GM21515 (cell line): ENCODE data around the gene ZNG1A.
"Not testable (repeated sequence)": the region's sequence is repeated elsewhere in the genome, so short reads cannot be mapped to it uniquely, and the experiment has no call there.

Source experiments
- ATAC-seq: cut with Tn5 transposase; IDR thresholded peaks from one replicate; pipeline ENCODE4 v1.9.1; 2021; ENCODE audit not compliant: unreplicated experiment

ZNG1A gene

DNA sequence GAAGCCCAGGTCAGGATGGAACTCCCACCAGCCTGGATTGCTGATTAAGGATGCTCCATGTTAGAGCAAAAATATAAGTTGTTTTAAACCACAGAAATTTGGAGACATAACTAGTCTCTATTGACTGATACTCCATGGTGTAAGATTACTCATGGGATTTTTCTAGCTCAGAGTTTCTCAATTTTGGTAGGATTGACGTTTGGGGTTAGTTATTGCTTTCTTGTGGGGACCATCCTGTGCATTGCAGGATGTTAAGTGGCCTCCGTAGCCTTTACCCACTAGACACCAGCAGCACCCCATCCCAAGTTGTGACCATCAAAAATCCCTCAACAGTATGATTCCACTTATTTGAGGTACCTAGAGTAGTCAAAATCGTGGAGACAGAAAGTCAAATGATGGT, 80.1 kb downstream of the ZNG1A start:
- not testable (repeated sequence) for ATAC-seq

DNA sequence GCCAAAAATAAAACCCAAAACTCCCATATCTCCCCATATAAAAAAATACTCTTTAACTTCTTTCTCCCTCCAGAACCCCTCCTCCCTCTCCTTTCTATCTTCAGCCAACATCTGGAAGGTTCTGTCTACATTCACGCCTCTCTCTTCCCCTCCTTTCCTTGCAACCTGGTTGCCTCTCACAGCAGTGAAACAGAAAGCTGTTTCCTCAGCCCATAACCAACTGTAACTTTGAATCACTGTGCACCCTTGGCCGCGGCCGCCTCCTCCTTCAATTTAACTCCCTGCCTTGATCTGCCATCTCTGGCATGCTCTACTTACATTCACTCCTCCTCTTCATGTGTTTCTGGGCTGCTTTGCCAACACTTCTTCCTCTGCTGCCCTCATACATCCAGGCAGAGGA, 83.9 kb downstream of the ZNG1A start:
- ATAC-seq, result not testable (repeated sequence)

DNA sequence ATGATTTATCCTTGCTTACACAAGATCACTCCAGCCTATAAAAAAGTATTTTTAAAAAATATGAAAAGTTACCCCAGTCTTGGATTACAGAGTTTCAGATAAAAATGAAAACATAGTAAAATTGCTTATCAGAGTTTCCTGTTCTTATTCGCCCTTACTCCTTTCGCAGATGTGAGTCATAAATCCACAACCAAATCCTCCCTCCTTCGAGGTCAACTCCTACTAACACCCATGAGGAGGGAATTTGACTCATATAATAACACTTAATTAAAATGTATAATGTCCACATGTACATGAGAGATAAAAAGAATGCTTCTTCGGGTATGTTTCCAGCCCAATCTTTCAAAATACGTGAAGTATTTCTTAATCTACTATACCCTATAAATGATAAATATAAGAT, 84.5 kb downstream of the ZNG1A start:
- ATAC-seq, result not testable (repeated sequence)

DNA sequence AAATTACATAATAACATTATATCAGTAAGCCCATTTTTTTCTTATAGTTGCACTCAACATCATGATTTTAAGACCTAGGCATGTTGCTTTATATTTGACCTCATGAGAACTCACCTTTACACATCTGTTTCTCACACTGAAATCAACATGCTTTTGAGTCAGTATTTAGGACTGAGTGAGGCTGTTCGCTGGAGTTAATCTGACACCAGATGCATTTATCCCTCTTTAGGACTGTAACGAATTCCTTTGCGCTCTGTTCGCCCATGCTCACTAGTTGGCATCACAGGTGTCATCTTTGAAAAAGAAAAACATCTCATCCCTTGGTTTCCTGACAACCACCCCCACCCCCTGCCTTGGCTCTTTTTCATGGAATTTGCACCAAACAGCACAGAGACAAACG, 84.9 kb downstream of the ZNG1A start:
- not testable (repeated sequence) for ATAC-seq

DNA sequence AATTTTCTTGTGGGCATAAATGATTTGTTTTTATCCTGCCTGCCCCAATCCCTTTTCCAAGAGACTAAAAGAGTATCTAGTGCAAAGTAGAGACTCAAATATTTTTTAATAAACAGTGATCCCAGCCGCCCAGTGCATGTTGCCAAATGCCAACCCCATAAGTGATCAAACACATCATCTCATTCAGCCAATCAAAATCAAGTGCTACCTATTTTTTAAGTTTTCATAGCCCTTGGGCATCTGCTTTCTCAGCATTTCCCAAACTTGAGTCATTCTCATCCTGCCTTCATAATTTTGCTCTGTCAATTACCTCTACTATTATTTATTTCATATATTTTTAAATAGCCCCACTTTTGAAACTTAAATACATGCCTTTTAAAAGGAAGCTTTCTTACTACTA, 88.0 kb downstream of the ZNG1A start:
- not testable (repeated sequence) for ATAC-seq

DNA sequence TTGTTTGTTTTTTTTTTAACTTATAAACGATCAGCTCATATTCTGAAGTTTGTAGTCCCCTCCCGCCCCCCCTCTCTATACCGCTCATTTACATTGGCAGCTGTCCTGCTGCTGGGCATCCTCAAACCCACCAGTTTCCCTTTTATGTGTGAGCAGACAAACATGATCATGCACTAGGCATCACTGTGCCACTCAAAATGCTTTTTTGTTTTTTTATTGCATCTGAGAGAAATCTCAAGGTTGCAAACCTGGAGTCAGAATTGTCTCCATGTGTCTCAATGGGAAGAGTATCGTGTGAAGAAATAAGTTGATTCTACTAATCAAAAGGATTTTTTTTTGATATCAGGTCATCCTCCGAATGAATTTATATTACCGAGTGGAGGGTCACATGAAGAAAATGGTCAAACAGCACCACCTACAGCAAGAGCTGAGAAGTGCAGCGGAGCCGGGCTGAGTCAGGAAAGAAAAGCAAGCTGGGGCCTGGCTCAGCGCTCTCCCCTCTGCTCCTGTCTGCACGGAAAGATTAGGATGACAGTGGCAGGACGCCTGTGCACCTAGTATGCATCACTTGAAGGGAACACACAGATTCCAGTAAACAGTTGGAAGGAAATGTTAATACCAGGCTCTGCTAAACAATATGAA, 90.3 kb downstream of the ZNG1A start:
- ATAC-seq, result peak; percentile 82

DNA sequence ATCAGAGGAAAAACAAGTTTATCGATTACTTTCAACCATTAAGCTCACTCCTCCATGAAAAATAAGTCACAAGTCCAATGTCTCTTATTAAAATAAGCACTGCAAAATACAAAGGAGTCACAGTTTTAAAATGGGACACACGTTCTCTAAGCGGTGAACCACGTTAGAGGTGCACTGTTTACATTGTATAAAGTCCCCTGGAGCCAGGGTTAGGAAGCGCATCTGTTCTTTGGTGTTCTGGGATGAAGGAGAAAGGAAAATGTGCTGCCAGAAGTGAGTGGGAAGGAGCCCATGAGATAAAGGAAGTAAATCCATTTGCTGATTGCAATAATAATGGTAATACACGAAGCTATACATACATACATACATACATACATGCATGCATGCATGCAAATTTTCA, 91.0 kb downstream of the ZNG1A start:
- not testable (repeated sequence) for ATAC-seq

DNA sequence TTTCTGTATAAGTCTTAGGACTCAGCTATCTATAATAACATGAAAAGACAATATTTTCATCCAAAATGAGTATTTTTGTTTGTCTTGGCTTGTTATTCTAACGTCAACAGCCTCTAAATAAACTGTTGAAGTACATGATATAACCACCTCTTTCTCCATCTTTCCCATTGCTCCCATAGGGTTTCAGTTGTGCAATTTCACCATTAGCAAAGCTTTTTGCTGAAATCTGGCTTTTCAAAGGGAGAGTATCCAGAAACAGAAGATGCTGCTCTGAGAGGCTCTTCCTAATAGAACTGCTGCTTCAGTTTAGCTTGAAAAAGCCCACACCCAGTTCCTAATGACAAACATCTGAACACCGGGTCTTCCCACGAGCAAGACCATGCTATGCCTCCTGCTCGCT, 91.8 kb downstream of the ZNG1A start:
- ATAC-seq, result not testable (repeated sequence)

DNA sequence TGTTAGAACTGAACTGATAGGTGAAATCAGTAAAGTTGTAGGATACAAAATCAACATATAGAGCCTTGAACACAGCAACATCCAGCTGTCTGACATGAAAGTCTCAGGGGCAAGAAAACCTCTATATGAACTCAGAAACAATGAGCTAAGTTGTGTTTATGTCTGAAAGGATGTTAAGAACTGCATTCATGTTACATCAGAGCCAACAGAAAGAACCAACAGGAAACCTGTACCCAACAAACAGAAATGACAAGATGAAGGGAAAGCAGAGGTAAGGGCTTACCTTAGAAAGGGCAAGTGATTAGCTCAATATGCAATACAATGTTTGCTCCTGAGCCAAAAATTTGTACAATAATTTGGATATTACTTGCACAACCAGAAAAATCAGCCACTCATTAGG, 92.2 kb downstream of the ZNG1A start:
- ATAC-seq, result not testable (repeated sequence)

DNA sequence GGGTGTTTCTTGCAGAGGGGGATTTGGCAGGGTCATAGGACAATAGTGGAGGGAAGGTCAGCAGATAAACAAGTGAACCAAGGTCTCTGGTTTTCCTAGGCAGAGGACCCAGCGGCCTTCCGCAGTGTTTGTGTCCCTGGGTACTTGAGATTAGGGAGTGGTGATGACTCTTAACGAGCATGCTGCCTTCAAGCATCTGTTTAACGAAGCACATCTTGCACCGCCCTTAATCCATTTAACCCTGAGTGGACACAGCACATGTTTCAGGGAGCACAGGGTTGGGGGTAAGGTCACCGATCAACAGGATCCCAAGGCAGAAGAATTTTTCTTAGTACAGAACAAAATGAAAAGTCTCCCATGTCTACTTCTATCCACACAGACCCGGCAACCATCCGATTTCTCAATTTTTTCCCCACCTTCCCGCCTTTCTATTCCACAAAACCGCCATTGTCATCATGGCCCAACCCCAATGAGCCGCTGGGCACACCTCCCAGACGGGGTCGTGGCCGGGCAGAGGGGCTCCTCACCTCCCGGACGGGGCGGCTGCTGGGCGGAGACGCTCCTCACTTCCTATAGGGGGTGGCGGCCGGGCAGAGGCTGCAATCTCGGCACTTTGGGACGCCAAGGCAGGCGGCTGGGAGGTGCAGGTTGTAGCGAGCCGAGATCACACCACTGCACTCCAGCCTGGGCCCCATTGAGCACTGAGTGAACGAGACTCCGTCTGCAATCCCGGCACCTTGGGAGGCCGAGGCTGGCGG, 95.7 kb downstream of the ZNG1A start:
- ATAC-seq, result not testable (repeated sequence)

DNA sequence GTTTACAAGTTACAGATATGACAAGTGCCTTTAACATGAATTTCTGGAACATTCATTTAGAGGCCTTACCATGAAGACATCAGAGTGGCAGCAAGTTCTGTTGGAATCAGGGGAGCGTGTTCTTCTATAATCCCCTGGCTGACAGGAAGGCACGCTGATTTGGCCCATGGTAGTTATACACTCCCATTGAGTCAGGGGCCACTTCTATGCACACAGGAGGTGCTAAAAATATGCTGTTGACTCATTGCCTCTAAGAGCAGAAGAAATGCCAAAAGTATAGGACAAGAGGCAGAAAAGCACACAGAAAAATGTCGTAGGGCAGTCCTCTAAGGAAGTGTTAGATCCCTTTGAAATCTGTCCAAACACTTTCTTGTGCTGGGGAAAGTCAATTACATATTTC, 100.5 kb downstream of the ZNG1A start:
- not testable (repeated sequence) for ATAC-seq

DNA sequence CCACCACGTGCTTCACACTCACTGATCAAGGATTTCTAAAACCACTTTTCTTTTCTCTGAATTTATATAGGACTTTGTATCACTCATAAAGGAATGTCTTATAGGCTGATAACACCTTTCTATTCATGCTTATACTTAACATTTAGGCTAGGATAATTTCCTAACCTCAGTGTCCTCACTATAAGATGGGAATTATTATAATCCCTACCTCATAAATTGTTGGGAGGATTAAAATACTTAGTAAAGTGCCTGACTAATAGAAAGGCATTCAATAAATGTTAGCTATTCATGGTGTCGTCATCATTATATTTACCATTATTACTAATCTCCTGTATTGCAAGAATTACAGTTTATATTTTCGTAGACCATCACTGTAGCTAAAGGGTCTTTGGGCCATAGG, 102.5 kb downstream of the ZNG1A start:
- not testable (repeated sequence) for ATAC-seq

DNA sequence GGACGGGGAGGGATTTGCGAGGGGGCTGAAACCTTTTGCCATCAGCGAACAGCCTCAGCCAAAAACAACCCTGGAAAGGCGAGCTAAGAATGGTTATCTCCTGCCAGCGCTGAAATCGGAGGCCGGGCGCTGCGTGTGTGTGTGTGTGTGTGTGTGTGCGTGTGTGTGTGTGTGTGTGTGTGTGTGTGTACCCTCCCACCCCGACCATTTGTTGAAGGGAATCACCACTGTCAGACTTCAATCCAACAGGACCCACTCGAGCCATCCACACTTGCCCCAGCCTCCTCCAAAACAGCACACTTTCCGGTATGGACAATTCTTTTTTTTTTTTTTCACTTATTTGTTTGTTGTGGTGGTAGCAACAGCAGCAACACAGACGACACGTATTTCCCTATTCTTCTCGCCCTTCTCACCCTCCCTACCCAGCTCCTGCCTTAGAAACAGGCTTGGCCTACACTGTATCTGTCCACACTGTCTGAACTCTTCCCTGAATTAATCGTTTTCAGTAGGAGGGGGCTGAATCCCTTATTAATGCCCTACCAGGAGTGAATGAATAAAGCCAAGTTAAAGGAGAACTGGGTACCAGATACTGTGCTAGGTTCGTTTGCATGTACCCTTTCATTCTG, 104.8 kb downstream of the ZNG1A start:
- ATAC-seq, result not testable (repeated sequence)

DNA sequence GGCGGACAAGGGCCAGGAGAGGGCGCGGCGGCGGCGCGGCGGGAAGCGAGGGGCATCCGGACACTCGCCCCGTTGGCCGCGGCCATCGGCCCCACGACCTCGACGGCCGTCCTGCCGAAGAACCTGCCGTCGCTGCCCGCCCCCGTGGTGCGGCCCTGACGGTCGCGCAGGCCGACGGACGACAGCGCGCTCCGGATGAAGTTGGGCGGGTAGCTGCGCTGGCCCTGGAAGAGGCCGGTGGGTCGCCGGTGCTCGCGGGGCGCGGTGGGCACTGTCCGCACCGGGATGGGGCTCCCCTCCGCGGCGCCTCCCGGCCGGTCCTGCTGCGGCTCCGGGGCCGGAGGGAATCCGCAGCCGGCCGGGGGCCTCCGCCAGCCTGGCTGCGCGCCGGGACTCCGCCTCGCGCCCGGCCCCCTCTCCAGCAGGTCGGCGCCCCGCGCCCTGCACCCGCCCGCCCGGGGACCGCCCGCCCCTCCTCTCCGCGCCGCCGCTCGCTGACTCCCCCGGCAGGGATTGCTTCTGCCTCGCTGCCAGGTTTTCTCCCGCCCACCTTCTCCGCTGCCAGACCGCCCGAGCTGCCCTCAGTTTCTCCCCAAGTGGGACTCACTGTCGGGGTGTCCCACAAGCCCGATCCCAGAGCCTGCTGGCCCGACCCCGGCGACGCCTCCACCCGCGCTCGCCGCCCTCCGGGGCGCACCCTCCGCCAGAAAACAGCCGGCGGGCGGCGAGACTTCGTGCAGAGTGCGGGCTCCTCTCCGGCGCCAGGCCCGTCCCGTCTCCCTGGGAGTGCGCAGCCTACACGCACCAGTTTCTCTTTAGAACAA, 105.6 kb downstream of the ZNG1A start:
- ATAC-seq, result not testable (repeated sequence)
